ENCODE measurements around the gene IGFBP2. TPM values are rescaled to one million over a fixed set of nuclear protein-coding genes. Genes with fewer than 3 reads are reported as not detected.

The IGFBP2 gene
- total and polyA plus RNA-seq, 9 of the 15 experiments (the other 6 are each of a cell fraction or from before 2014, with no cell fraction given), result 0.93 TPM; not detected in 8

DNA sequence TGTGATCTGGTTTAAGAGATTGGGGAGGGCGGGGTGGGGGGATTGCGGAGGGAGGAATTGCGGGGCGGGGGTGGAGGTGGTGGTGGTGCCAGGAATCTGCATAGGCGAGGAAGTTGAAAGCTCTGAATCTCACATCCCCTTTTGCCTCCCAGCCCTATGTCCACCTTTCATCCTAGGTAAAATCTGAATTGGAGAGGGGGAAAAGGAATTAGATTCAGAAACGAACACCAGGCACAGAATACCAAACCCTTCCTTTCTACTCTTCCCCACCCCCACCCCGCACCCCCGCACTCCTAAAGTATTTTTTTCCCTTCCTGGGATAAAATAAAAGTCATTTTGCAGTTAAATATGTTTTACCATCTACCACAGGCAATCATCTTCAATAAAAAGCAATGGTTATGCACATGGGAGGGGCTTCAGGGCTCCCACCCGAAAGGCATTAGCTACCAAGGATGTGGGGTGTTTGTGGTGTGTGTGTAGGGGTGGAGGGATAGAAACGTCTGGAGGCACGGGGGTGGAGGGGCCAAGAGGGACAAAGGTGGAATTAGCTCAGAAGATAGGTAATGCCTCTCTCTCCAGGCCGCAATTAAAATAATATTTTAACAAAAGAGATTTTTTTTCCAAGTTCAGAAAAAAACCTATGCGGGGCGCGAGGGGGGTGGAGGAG is 60.3 kb downstream of the IGFBP2 start (continued):
- TF ChIP-seq PTTG1 (tag; IDR thresholded peaks at IDR 0.05; ENCODE audit: low read depth), result no peak
- no peak for TF ChIP-seq RBBP5 (IDR thresholded peaks at IDR 0.05; ENCODE audit: borderline replicate concordance, insufficient read depth, low read length, poor library complexity, severe bottlenecking)
- no peak for TF ChIP-seq NR1H2 (CRISPR knock-in tag; IDR thresholded peaks at IDR 0.05)
- no peak for TF ChIP-seq E2F4 (CRISPR knock-in tag; IDR thresholded peaks at IDR 0.05; ENCODE audit: low read depth)
- no peak for TF ChIP-seq TCF7L2 (IDR thresholded peaks at IDR 0.05; ENCODE audit: low read depth, low read length)
- no peak for TF ChIP-seq PREB (CRISPR knock-in tag; IDR thresholded peaks at IDR 0.05)

DNA sequence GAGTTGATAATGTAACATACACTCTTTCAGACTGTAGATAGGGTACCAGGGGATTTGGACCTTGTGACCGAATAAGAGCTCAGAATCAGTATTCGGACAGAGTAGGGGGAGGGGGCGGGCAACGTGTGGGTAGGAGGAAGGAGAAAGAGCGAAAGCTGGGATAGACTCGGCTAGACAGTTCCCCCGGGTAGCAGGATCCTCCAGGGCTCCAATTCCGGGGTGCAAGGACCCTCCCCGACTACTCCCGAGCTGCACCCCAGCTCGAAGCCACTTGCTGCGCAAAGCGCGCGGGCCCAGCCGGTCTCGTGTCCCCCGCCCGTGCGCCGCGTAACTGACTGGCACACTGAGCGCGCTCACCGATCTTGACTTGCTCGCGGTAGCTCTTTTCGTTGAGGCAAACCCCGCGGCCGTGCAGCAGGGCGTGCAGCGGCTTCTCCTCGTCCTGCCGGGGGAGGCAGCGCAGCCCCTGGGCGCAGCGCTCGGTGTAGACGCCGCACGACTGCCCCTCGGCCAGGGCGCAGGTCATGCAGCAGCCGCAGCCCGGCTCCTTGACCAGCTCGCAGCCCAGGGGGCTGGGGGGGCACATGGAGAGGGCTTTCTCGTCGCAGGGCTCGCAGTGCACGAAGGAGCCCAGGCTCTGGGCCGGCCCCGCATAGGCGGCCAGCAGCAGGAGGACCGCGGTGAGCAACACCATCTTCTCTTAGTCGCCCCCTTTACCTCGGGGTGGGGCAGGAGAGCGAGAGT is 61.0 kb downstream of the IGFBP2 start:
- H3K4me2 ChIP-seq (ENCODE audit: insufficient read depth, low read length), result no peak overlapping the region
- H3K9me3 ChIP-seq (replicated peaks; ENCODE audit: control insufficient read depth, insufficient read depth, low read depth, low read length), result no peaks in the 10 kb centered on the region
- H3K36me3 ChIP-seq (ENCODE audit: control insufficient read depth, insufficient read depth, low read length), result no peaks in the 10 kb centered on the region
- no peaks in the 10 kb centered on the region; a peak in 1 of 5 replicates for H3K27me3 ChIP-seq (ENCODE audit: control insufficient read depth in 2 of 2, insufficient read depth in 2 of 2, low read length in 2 of 2)
- ChIA-PET POLR2A (no interaction called here), CTCF (ENCODE audit: low intra/inter-chr PET ratio) (no interaction called here)
- peaks cover 8 to 19% of the 10 kb centered on the region in 2 experiments for H3K4me1 ChIP-seq (replicated peaks in 1 of 2; ENCODE audit: control insufficient read depth in 2 of 2, insufficient read depth in 2 of 2, low read length in 2 of 2)
- in situ Hi-C loops (cut with MboI), result loop anchor here (10.0 to 25.0 kb wide), 2 partner anchors 291 to 1018 kb away; no protein-coding TSS in a partner anchor
- TF ChIP-seq, protein P1, sequence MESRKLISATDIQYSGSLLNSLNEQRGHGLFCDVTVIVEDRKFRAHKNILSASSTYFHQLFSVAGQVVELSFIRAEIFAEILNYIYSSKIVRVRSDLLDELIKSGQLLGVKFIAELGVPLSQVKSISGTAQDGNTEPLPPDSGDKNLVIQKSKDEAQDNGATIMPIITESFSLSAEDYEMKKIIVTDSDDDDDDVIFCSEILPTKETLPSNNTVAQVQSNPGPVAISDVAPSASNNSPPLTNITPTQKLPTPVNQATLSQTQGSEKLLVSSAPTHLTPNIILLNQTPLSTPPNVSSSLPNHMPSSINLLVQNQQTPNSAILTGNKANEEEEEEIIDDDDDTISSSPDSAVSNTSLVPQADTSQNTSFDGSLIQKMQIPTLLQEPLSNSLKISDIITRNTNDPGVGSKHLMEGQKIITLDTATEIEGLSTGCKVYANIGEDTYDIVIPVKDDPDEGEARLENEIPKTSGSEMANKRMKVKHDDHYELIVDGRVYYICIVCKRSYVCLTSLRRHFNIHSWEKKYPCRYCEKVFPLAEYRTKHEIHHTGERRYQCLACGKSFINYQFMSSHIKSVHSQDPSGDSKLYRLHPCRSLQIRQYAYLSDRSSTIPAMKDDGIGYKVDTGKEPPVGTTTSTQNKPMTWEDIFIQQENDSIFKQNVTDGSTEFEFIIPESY (CRISPR knock-in tag; IDR thresholded peaks at IDR 0.05), result peak; percentile 36; the same call in 1 of the 2 replicates
- no peak for TF ChIP-seq MECOM (CRISPR knock-in tag; IDR thresholded peaks at IDR 0.05)
- no TSS peak for BruUV-seq (replicated peaks)
- FAIRE-seq (no peak), ATAC-seq (no peak), DNase-seq (ENCODE audit: extremely low read depth in 1 of 4, low spot score in 3 of 4) (no peak)
- intact Hi-C loops (cut with micrococcal nuclease), result no loop called here
- H2AFZ ChIP-seq (ENCODE audit: low read depth, low read length), result no peak overlapping the region
- no peak overlapping the region for H3K4me3 ChIP-seq
- no peak overlapping the region for H3K9ac ChIP-seq (ENCODE audit: insufficient read depth in 1 of 2, low read depth in 2 of 2, low read length in 2 of 2)
- WGBS (ENCODE audit: insufficient coverage, low coverage, missing lambda C conversion rate), result 82% methylated on average over 12 of the region's 59 CpGs
- no peak overlapping the region for H3K27ac ChIP-seq (ENCODE audit: extremely low read depth, low read depth, low read length)
- H3K79me2 ChIP-seq (ENCODE audit: control insufficient read depth, insufficient read depth, low read length), result no peaks in the 10 kb centered on the region
- no peaks in the 10 kb centered on the region for H3K9me1 ChIP-seq (ENCODE audit: control insufficient read depth, insufficient read depth, low read length)
- no peaks in the 10 kb centered on the region for H4K20me1 ChIP-seq (replicated peaks; ENCODE audit: control insufficient read depth, insufficient read depth, low read length)
